ENCODE data around the gene MUTYH. TPM values are rescaled to one million over a fixed set of nuclear protein-coding genes. Genes with fewer than 3 reads are reported as not detected.

Gene MUTYH
- total and polyA plus RNA-seq, 2 experiments from 2014 or later = 27.1 to 35.6 TPM

GRCh38 chr1:45327644-45328515, 12.4 kb downstream of the MUTYH start:
- Histone ChIP-seq H3K4me3 (no peak overlapping the region), H3K36me3 (peaks cover 3% of the 10 kb centered on the region), H3K27ac (no peak overlapping the region), H3K4me1 (ENCODE audit: low read depth) (no peaks in the 10 kb centered on the region), H3K27me3 (no peaks in the 10 kb centered on the region), H3K9me3 (ENCODE audit: low read depth) (no peaks in the 10 kb centered on the region)
- TF ChIP-seq, protein P1, sequence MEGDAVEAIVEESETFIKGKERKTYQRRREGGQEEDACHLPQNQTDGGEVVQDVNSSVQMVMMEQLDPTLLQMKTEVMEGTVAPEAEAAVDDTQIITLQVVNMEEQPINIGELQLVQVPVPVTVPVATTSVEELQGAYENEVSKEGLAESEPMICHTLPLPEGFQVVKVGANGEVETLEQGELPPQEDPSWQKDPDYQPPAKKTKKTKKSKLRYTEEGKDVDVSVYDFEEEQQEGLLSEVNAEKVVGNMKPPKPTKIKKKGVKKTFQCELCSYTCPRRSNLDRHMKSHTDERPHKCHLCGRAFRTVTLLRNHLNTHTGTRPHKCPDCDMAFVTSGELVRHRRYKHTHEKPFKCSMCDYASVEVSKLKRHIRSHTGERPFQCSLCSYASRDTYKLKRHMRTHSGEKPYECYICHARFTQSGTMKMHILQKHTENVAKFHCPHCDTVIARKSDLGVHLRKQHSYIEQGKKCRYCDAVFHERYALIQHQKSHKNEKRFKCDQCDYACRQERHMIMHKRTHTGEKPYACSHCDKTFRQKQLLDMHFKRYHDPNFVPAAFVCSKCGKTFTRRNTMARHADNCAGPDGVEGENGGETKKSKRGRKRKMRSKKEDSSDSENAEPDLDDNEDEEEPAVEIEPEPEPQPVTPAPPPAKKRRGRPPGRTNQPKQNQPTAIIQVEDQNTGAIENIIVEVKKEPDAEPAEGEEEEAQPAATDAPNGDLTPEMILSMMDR (IDR thresholded peaks at IDR 0.05; ENCODE audit: low read depth, low read length) = no peak
- DNase-seq (ENCODE audit: low read depth in 1 of 2, low spot score in 1 of 2) = no peak

DNA sequence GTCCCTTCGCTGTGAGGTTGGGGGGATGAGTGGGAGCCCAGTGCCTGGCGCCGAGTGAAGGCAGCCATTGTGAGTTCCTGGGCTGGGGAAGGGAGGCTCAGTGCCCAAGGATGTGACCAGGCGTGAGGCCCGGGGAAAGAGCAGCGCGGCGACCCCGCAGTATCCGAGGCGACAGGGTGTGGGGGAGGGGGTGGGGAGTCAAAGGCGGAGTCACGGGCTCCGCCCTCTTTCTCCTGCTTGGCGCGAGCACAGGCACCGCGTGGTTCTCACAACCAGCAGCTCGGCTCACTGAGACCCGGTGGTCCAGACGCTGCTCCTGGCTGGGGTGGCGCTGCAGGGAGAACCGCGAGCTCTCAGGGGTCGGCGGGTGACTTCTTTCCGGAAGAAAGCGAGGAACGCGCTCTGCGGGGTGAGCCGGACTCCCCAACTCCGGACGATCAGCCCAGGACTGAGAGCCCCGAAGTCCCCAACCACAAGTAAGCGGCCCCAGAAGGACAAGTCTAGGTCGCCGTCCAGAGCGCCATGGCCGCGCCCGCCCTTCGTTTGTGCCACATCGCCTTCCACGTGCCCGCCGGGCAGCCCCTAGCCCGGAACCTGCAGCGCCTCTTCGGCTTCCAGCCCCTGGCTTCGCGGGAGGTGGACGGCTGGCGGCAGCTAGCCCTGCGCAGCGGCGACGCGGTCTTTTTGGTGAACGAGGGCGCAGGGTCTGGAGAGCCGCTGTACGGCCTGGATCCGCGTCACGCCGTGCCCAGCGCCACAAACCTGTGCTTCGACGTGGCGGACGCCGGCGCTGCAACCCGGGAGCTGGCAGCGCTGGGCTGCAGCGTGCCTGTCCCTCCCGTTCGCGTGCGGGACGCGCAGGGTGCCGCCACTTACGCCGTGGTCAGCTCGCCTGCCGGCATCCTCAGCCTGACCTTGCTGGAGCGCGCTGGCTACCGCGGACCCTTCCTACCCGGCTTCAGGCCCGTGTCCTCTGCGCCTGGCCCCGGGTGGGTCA, 13.3 kb downstream of the MUTYH start, which contains the start of gene HPDL:
TSS of gene HPDL (plus strand) at position 269 of the 997 bp plus-strand sequence. CDS start at position 523, 254 bp downstream.
- Histone ChIP-seq H3K27me3 (no peaks in the 10 kb centered on the region), H3K27ac (no peak within 1 kb of the TSS), H3K4me3 (no peak within 1 kb of the TSS), H3K4me1 (ENCODE audit: low read depth) (no peaks in the 10 kb centered on the region), H3K9me3 (ENCODE audit: low read depth) (no peaks in the 10 kb centered on the region), H3K36me3 (peaks cover 3% of the 10 kb centered on the region)
- DNase-seq (ENCODE audit: low read depth in 1 of 2, low spot score in 1 of 2) = peak; percentile 67 to 73
- TF ChIP-seq, protein P1 (IDR thresholded peaks at IDR 0.05; ENCODE audit: low read depth, low read length) = no peak

GRCh38 chr1:45325851-45326506, 14.3 kb downstream of the MUTYH start:
- peak in 1 of 2 donors; percentile 38 for DNase-seq (ENCODE audit: low read depth in 1 of 2, low spot score in 1 of 2)
- no peak overlapping the region for H3K27ac ChIP-seq

DNA sequence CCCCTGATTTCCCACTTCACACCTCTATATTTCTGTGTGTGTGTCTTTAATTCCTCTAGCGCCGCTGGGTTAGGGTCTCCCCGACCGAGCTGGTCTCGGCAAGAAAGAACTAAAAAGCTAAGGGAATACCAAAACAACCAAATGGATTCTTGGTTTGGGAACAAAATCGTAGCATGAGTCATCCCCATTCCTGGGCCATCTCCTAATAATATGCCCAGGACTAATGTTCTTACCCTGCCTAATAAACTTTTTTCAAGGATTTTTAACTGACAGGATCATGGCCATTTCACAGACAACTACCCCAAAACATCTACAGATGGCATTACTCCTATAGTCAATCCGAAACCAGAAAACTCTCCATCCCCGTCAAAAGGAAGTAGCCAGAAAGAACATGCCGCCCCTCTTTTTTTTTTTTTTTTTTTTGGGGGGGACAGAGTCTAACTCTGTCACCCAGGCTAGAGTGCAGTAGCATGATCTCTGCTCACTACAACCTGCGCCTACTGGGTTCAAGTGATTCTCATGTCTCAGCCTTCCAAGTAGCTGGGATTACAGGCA, 17.7 kb downstream of the MUTYH start:
- H3K4me3 ChIP-seq = no peak overlapping the region
- H3K27me3 ChIP-seq = no peaks in the 10 kb centered on the region
- no peaks in the 10 kb centered on the region for H3K9me3 ChIP-seq (ENCODE audit: low read depth)
- TF ChIP-seq, protein P1 (IDR thresholded peaks at IDR 0.05; ENCODE audit: low read depth, low read length) = no peak
- no peaks in the 10 kb centered on the region for H3K4me1 ChIP-seq (ENCODE audit: low read depth)
- H3K36me3 ChIP-seq = no peaks in the 10 kb centered on the region
- no peak overlapping the region for H3K27ac ChIP-seq
- DNase-seq (ENCODE audit: low read depth in 1 of 2, low spot score in 1 of 2) = no peak

More at GRCh38 chr1:45325851-45326506, 14.3 kb downstream of the MUTYH start:
- H3K4me3 ChIP-seq = no peak overlapping the region
- peaks cover 2% of the 10 kb centered on the region for H3K36me3 ChIP-seq
- H3K9me3 ChIP-seq (ENCODE audit: low read depth) = no peaks in the 10 kb centered on the region
- H3K27me3 ChIP-seq = no peaks in the 10 kb centered on the region
- TF ChIP-seq, protein P1 (IDR thresholded peaks at IDR 0.05; ENCODE audit: low read depth, low read length) = no peak
- no peaks in the 10 kb centered on the region for H3K4me1 ChIP-seq (ENCODE audit: low read depth)

DNA sequence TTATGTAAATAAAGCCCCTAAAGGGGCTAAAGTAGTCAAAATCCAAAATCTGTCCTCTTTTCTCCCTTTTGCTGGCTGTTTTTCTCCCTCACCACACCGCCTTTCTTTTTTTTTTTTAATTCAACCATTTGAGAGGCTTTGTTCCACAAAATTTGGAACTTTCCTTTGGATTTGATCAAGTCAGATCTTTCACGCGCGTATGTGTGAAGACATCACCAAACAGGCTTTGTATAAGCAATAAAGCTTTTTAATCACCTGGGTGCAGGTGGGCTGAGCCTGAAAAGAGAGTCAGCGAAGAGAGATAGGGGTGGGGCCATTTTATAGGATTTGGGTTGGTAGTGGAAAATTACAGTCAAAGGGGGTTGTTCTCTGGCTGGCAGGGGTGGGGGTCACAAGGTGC, 18.8 kb downstream of the MUTYH start:
- no peaks in the 10 kb centered on the region for H3K36me3 ChIP-seq
- H3K27ac ChIP-seq = no peak overlapping the region
- no peak overlapping the region for H3K4me3 ChIP-seq
- TF ChIP-seq, protein P1 (IDR thresholded peaks at IDR 0.05; ENCODE audit: low read depth, low read length) = no peak
- H3K4me1 ChIP-seq (ENCODE audit: low read depth) = no peaks in the 10 kb centered on the region
- DNase-seq (ENCODE audit: low read depth in 1 of 2, low spot score in 1 of 2) = no peak
- no peaks in the 10 kb centered on the region for H3K9me3 ChIP-seq (ENCODE audit: low read depth)
- H3K27me3 ChIP-seq = no peaks in the 10 kb centered on the region
